ENCODE results near the gene CFAP74. TPM values are rescaled to one million over a fixed set of nuclear protein-coding genes. Genes with fewer than 3 reads are reported as not detected.
"Not testable (repeated sequence)": the region's sequence is repeated elsewhere in the genome, so short reads cannot be mapped to it uniquely, and the experiment has no call there.

The CFAP74 gene
- total RNA-seq, 2 experiments from 2014 or later = not detected

GRCh38 chr1:1883890-1884289, 119.7 kb downstream of the CFAP74 start:
- peaks cover 56% of the 10 kb centered on the region for H3K4me1 Mint-ChIP-seq (ENCODE audit: low read depth)
- H3K27ac Mint-ChIP-seq; ATAC-seq; H3K27me3 Mint-ChIP-seq (ENCODE audit: low read depth); H3K4me3 Mint-ChIP-seq; H3K9me3 Mint-ChIP-seq (ENCODE audit: insufficient read depth); DNase-seq: not testable (repeated sequence)
- ChIA-PET CTCF (interaction anchor here (1.1 to 3.0 kb wide), 3 partner anchors 9 to 25 kb away, joined by 3 to 9 read pairs (median 5); no protein-coding TSS in a partner anchor), POLR2A (interaction anchor here (0.9 kb wide), 1 partner anchor 15 kb away, joined by 3 read pairs; no protein-coding TSS in a partner anchor)
- H3K36me3 Mint-ChIP-seq (ENCODE audit: low read depth) = peaks cover 38% of the 10 kb centered on the region

DNA sequence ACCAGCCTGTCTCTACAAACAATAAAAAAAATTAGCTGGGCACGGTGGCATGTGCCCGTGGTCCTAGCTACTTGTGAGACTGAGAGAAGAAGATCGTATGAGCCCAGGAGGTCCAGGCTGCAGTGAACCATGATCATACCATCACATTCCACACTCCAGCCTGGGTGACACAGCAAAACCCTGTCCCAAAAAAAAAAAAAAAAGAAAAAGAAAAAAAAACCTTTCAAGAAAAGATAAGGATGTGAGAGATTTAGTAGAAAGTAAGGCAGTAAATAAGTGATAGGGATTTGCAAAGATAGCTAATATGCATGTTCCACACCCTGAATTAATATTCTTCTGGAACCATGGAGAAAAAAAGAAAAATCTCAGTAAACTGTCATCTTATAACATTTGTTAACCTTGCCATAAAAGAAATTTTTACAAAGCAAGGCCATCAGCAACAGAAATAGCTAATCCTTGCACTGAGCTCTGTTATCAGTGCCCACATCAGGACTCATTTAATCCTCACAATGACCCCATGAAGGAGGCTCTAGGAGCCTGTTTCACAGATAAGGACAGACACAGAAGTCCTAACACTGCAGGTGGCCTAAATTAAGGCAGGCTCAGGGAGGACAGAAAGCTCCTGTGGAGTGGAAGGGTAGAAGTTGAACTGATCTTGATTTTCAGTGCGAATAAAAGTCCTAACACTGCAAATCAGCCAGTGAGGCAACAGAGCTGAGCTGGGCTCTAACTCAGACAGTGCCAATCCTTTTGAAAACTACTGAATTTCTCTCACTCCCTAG, 120.3 kb downstream of the CFAP74 start:
- ChIA-PET CTCF (interaction anchor here (1.1 to 3.0 kb wide), 3 partner anchors 8 to 26 kb away, joined by 3 to 9 read pairs (median 5); no protein-coding TSS in a partner anchor), POLR2A (interaction anchor here (0.9 to 1.5 kb wide), 2 partner anchors 14 to 26 kb away, joined by 3 read pairs; no protein-coding TSS in a partner anchor)
- Mint-ChIP-seq H3K9me3 (ENCODE audit: insufficient read depth) (no peaks in the 10 kb centered on the region), H3K27me3 (ENCODE audit: low read depth) (no peaks in the 10 kb centered on the region), H3K27ac (peak overlapping the region; percentile 30), H3K4me3 (no peak overlapping the region), H3K36me3 (ENCODE audit: low read depth) (peaks cover 42% of the 10 kb centered on the region), H3K4me1 (ENCODE audit: low read depth) (peaks cover 56% of the 10 kb centered on the region)
- DNase-seq (no peak), ATAC-seq (peak; percentile 32)

DNA sequence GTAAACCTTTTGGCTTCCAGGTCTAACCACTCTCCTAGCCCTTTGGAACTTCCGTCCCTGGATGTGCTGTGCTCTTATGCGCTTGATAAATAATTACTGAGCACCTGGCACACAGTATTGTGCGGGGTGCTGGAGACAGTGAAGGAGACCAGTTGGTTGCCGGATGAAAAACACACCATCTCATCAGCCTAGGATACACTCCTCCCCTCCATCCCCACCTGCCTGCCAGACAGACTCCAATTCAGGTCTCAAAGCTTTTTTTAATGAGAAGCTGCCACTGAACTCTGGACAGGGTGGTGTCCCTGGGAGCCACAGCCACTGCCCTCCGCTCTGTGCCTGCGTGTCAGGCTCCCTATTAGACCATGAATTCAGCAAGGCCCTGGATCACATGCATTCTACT, 121.9 kb downstream of the CFAP74 start:
- Mint-ChIP-seq H3K27ac (no peak overlapping the region), H3K9me3 (ENCODE audit: insufficient read depth) (no peaks in the 10 kb centered on the region), H3K4me1 (ENCODE audit: low read depth) (peaks cover 51% of the 10 kb centered on the region), H3K27me3 (ENCODE audit: low read depth) (no peaks in the 10 kb centered on the region), H3K4me3 (no peak overlapping the region), H3K36me3 (ENCODE audit: low read depth) (peaks cover 39% of the 10 kb centered on the region)
- ChIA-PET POLR2A (interaction anchor here (1.2 to 1.5 kb wide), 3 partner anchors 10 to 28 kb away, joined by 3 to 4 read pairs (median 3); no protein-coding TSS in a partner anchor), CTCF (interaction anchor here (3.0 kb wide), 1 partner anchor 27 kb away, joined by 9 read pairs; no protein-coding TSS in a partner anchor)
- ATAC-seq (no peak), DNase-seq (no peak)

GRCh38 chr1:1880617-1881312, 122.8 kb downstream of the CFAP74 start:
- Mint-ChIP-seq H3K27ac (peak overlapping the region; percentile 58), H3K36me3 (ENCODE audit: low read depth) (peaks cover 44% of the 10 kb centered on the region), H3K4me1 (ENCODE audit: low read depth) (peaks cover 56% of the 10 kb centered on the region), H3K4me3 (no peak overlapping the region), H3K27me3 (ENCODE audit: low read depth) (no peaks in the 10 kb centered on the region), H3K9me3 (ENCODE audit: insufficient read depth) (no peaks in the 10 kb centered on the region)
- DNase-seq (no peak), ATAC-seq (no peak)
- POLR2A ChIA-PET = interaction anchor here (1.5 kb wide), 1 partner anchor 19 kb away, joined by 3 read pairs; no protein-coding TSS in a partner anchor
- CTCF ChIA-PET = no interaction called here

- Mint-ChIP-seq H3K27ac (no peak overlapping the region), H3K36me3 (ENCODE audit: low read depth) (peaks cover 52% of the 10 kb centered on the region), H3K9me3 (ENCODE audit: insufficient read depth) (no peaks in the 10 kb centered on the region), H3K4me3 (no peak overlapping the region), H3K4me1 (ENCODE audit: low read depth) (peaks cover 61% of the 10 kb centered on the region), H3K27me3 (ENCODE audit: low read depth) (no peaks in the 10 kb centered on the region)
- ChIA-PET POLR2A (interaction anchor here (1.5 kb wide), 1 partner anchor 20 kb away, joined by 3 read pairs; no protein-coding TSS in a partner anchor), CTCF (no interaction called here)
- ATAC-seq = no peak
- no peak for DNase-seq
Measured at GRCh38 chr1:1879942-1880341, 123.6 kb downstream of the CFAP74 start.

GRCh38 chr1:1877865-1878436, 125.6 kb downstream of the CFAP74 start:
- no peaks in the 10 kb centered on the region for H3K27me3 Mint-ChIP-seq (ENCODE audit: low read depth)
- ChIA-PET POLR2A (interaction anchor here (0.6 to 1.2 kb wide), 2 partner anchors 9 to 334 kb away, joined by 4 to 5 read pairs; no protein-coding TSS in a partner anchor), CTCF (interaction anchor here (0.6 kb wide), 1 partner anchor 30 kb away, joined by 3 read pairs; no protein-coding TSS in a partner anchor)
- peaks cover 61% of the 10 kb centered on the region for H3K36me3 Mint-ChIP-seq (ENCODE audit: low read depth)
- no peak overlapping the region for H3K27ac Mint-ChIP-seq
- H3K4me1 Mint-ChIP-seq (ENCODE audit: low read depth) = peaks cover 57% of the 10 kb centered on the region
- H3K9me3 Mint-ChIP-seq (ENCODE audit: insufficient read depth) = no peaks in the 10 kb centered on the region
- DNase-seq (no peak), ATAC-seq (no peak)
- no peak overlapping the region for H3K4me3 Mint-ChIP-seq

DNA sequence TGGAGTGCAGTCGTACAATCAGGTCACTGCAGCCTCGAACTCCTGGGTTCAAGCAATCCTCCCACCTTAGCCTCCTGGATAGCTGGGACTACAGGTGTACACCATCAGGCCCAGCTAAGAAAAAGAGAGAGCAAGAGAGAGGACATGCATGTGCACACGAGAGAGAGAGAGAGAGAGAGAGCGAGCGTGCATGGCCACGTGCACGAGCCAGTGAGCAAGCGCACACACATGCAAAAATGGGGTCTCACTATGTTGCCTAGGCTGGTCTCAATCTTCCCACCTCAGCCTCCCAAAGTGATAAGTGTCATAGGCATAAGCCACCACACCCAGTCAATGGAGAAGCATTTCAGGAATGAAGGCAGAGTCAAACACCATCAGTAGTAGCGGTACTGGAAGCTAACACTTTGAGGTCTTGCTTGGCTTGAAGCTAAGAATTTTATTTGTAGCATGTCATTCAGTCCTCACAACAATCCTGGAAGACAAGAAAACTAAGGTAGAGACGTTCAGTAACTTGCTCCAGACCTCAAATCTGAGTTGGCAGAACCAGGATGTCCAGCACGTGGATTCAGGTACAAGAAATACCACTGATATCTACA, 127.2 kb downstream of the CFAP74 start:
- no peak overlapping the region for H3K4me3 Mint-ChIP-seq
- CTCF ChIA-PET = interaction anchor here (0.7 kb wide), 1 partner anchor 33 kb away, joined by 3 read pairs; no protein-coding TSS in a partner anchor
- no peaks in the 10 kb centered on the region for H3K9me3 Mint-ChIP-seq (ENCODE audit: insufficient read depth)
- POLR2A ChIA-PET = interaction anchor here (1.3 kb wide), 1 partner anchor 32 kb away, joined by 5 read pairs; no protein-coding TSS in a partner anchor
- H3K27me3 Mint-ChIP-seq (ENCODE audit: low read depth) = no peaks in the 10 kb centered on the region
- peaks cover 61% of the 10 kb centered on the region for H3K4me1 Mint-ChIP-seq (ENCODE audit: low read depth)
- H3K27ac Mint-ChIP-seq = peak overlapping the region; percentile 63
- ATAC-seq (no peak), DNase-seq (no peak)
- peaks cover 68% of the 10 kb centered on the region for H3K36me3 Mint-ChIP-seq (ENCODE audit: low read depth)

DNA sequence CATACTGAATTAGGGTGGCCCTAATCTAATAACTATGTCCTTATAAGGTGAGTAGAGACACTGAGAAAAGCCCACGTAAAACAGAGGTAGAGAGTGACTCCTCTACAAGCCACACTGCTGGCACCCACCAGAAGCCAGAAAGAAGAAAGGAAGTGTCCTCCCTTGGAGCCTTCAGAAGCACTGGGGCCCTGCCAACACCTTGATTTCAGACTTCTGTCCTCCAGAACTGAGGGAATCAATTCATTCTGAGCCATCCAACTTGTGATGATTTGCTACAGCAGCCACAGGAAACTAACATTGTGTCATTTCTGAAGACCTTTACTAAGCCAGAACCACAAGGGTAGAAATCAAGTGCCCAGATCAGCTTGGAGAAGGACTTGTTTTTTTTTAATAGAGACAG, 127.7 kb downstream of the CFAP74 start:
- ChIA-PET CTCF (interaction anchor here (0.7 to 1.6 kb wide), 2 partner anchors 8 to 33 kb away, joined by 3 read pairs; no protein-coding TSS in a partner anchor), POLR2A (interaction anchor here (1.3 kb wide), 1 partner anchor 33 kb away, joined by 5 read pairs; no protein-coding TSS in a partner anchor)
- H3K4me3 Mint-ChIP-seq = no peak overlapping the region
- peak overlapping the region; percentile 63 for H3K27ac Mint-ChIP-seq
- H3K36me3 Mint-ChIP-seq (ENCODE audit: low read depth) = peaks cover 70% of the 10 kb centered on the region
- no peaks in the 10 kb centered on the region for H3K27me3 Mint-ChIP-seq (ENCODE audit: low read depth)
- ATAC-seq = peak; percentile 40
- no peak for DNase-seq
- peaks cover 58% of the 10 kb centered on the region for H3K4me1 Mint-ChIP-seq (ENCODE audit: low read depth)
- no peaks in the 10 kb centered on the region for H3K9me3 Mint-ChIP-seq (ENCODE audit: insufficient read depth)

GRCh38 chr1:1874901-1875300, 128.7 kb downstream of the CFAP74 start:
- H3K4me1 Mint-ChIP-seq (ENCODE audit: low read depth) = peaks cover 55% of the 10 kb centered on the region
- ChIA-PET POLR2A (interaction anchor here (1.3 to 1.5 kb wide), 2 partner anchors 11 to 34 kb away, joined by 4 to 5 read pairs; no protein-coding TSS in a partner anchor), CTCF (interaction anchor here (1.6 kb wide), 1 partner anchor 9 kb away, joined by 3 read pairs; no protein-coding TSS in a partner anchor)
- ATAC-seq (no peak), DNase-seq (no peak)
- H3K36me3 Mint-ChIP-seq (ENCODE audit: low read depth) = peaks cover 69% of the 10 kb centered on the region
- H3K27ac Mint-ChIP-seq = peak overlapping the region; percentile 63
- H3K9me3 Mint-ChIP-seq (ENCODE audit: insufficient read depth) = no peaks in the 10 kb centered on the region
- no peak overlapping the region for H3K4me3 Mint-ChIP-seq
- no peaks in the 10 kb centered on the region for H3K27me3 Mint-ChIP-seq (ENCODE audit: low read depth)

GRCh38 chr1:1873186-1873585, 130.4 kb downstream of the CFAP74 start:
- Mint-ChIP-seq H3K4me1 (ENCODE audit: low read depth) (peaks cover 47% of the 10 kb centered on the region), H3K4me3 (no peak overlapping the region), H3K27ac (peak overlapping the region; percentile 25), H3K27me3 (ENCODE audit: low read depth) (no peaks in the 10 kb centered on the region), H3K36me3 (ENCODE audit: low read depth) (peaks cover 65% of the 10 kb centered on the region), H3K9me3 (ENCODE audit: insufficient read depth) (no peaks in the 10 kb centered on the region)
- DNase-seq (no peak), ATAC-seq (no peak)
- POLR2A ChIA-PET = no interaction called here
- CTCF ChIA-PET = no interaction called here

All from activated CD8-positive, alpha-beta T cell treated with anti-CD3 and anti-CD28 coated beads, Interleukin-2, amount 10 ng/mL, durations not matched to agents 7 days and 5 days (primary cell).